Uterus (tissue), 4 donors: Measurements from ENCODE around the gene STBD1. TPM values are rescaled to one million over a fixed set of nuclear protein-coding genes. Genes with fewer than 3 reads are reported as not detected.

Source experiments
- DNase-seq, 2 donors: peaks; one replicate each; pipeline ENCODE4 v3.0.0-alpha.2; 2019 to 2020
- H3K27ac ChIP-seq, 2 donors: fragments of 200-600 bp; sonication (generic); 1 replicate in 1 of 2; 2 replicates in 1 of 2; pipeline ENCODE4 v1.5.1; 2016 to 2018
- H3K27me3 ChIP-seq, 2 donors: fragments of 200-600 bp; sonication (generic); one replicate each; pipeline ENCODE4 v1.5.1; 2018 to 2019; ENCODE audit warnings: control low read depth in 1 of 2
- H3K36me3 ChIP-seq, 2 donors: fragments of 200-600 bp; sonication (generic); one replicate each; pipeline ENCODE4 v1.5.1; 2019; ENCODE audit warnings: control low read depth in 1 of 2
- H3K4me1 ChIP-seq, 2 donors: fragments of 200-600 bp; sonication (generic); one replicate each; pipeline ENCODE4 v1.5.1; 2018 to 2019; ENCODE audit warnings: control low read depth in 1 of 2
- H3K4me3 ChIP-seq, 2 donors: fragments of 200-600 bp; sonication (generic); 1 replicate in 1 of 2; 2 replicates in 1 of 2; pipeline ENCODE4 v1.5.1; 2018 to 2019; ENCODE audit warnings: mild to moderate bottlenecking in 1 of 2
- H3K9me3 ChIP-seq, 2 donors: fragments of 200-600 bp; sonication (generic); one replicate each; pipeline ENCODE4 v1.5.1; 2019; ENCODE audit warnings: control low read depth in 1 of 2
- CTCF ChIP-seq, 4 experiments: fragments of 200-600 bp in 2 of 4; fragments of 450-650 bp in 2 of 4; sonication (generic) in 2 of 4; IDR thresholded peaks; one replicate each; pipeline ENCODE4 v1.5.1; 2016 to 2019; ENCODE audit warnings: antibody characterized with exemption in 4 of 4, mild to moderate bottlenecking in 2 of 4, moderate library complexity in 1 of 4
- POLR2A ChIP-seq, 2 donors: fragments of 450-650 bp; IDR thresholded peaks; one replicate each; pipeline ENCODE4 v1.6.1; 2016; ENCODE audit warnings: antibody characterized with exemption in 2 of 2, mild to moderate bottlenecking in 1 of 2, moderate library complexity in 1 of 2
- intact Hi-C: fragments of 100-400 bp; cut with DNase I; formaldehyde crosslinking; loops from one replicate; pipeline ENCODE4 v1.15.1; 2023; ENCODE audit warnings: low total_unique reads
- total RNA-seq, 4 donors: library from RNA; depleted of rRNA in 3 of 4; stranded (reverse); fragments of >200 nt in 3 of 4; gene quantifications; one replicate each; pipeline versions ENCODE4 v1.1.0 to v1.2.4, GENCODE V29; 2014 to 2023
- donor health status: DM: yes; HTN: yes; CAD: no.

Gene STBD1
- total RNA-seq, result 1 to 10 TPM in 2 of 4 donors, under 1 TPM in 2; 0.59 to 5.5 (median 2.2) TPM

GRCh38 chr4:76305971-76306881, at the start of gene STBD1:
TSS of gene STBD1 (plus strand) at chr4:76306733. CDS start at chr4:76306770, 37 bp downstream.
- no peaks in the 10 kb centered on the region for H3K9me3 ChIP-seq
- intact Hi-C loops, result no loop called here
- peak; percentile 70 to 78 for DNase-seq

GRCh38 chr4:76256968-76257367, 49.6 kb upstream of the STBD1 start:
- no peak for DNase-seq
- Histone ChIP-seq H3K36me3 (no peaks in the 10 kb centered on the region), H3K27ac (no peak overlapping the region), H3K9me3 (no peaks in the 10 kb centered on the region), H3K4me1 (peaks cover 0 to 3% of the 10 kb centered on the region in 2 donors), H3K4me3 (no peak overlapping the region), H3K27me3 (no peaks in the 10 kb centered on the region)
- intact Hi-C loops, result no loop called here
- no peak for TF ChIP-seq CTCF (IDR thresholded peaks at IDR 0.05)
- no peak for TF ChIP-seq POLR2A (IDR thresholded peaks at IDR 0.05)

More at GRCh38 chr4:76305971-76306881, at the start of gene STBD1:
- TF ChIP-seq CTCF (IDR thresholded peaks at IDR 0.05) (no peak), POLR2A (IDR thresholded peaks at IDR 0.05) (peak in 1 of 2 donors; percentile 44)
- Histone ChIP-seq H3K27me3 (no peaks in the 10 kb centered on the region), H3K27ac (peak within 1 kb of the TSS; percentile 78 to 87), H3K36me3 (no peaks in the 10 kb centered on the region), H3K4me1 (no peaks in the 10 kb centered on the region), H3K4me3 (peak within 1 kb of the TSS; percentile 59 to 85)

- no peaks in the 10 kb centered on the region for H3K27me3 ChIP-seq
- H3K4me3 ChIP-seq, result no peak overlapping the region
- no peak for DNase-seq
- H3K4me1 ChIP-seq, result no peaks in the 10 kb centered on the region
- intact Hi-C loops, result no loop called here
- no peak for TF ChIP-seq CTCF (IDR thresholded peaks at IDR 0.05)
- no peak for TF ChIP-seq POLR2A (IDR thresholded peaks at IDR 0.05)
- H3K36me3 ChIP-seq, result no peaks in the 10 kb centered on the region
- H3K27ac ChIP-seq, result no peak overlapping the region
- H3K9me3 ChIP-seq, result no peaks in the 10 kb centered on the region
Measured at GRCh38 chr4:76257824-76258223, 48.7 kb upstream of the STBD1 start.

- Histone ChIP-seq H3K9me3 (no peaks in the 10 kb centered on the region), H3K27me3 (no peaks in the 10 kb centered on the region), H3K27ac (no peak overlapping the region), H3K36me3 (no peaks in the 10 kb centered on the region), H3K4me1 (no peaks in the 10 kb centered on the region), H3K4me3 (no peak overlapping the region)
- TF ChIP-seq CTCF (IDR thresholded peaks at IDR 0.05), result no peak
- no peak for TF ChIP-seq POLR2A (IDR thresholded peaks at IDR 0.05)
- intact Hi-C loops, result no loop called here
- no peak for DNase-seq
Measured at GRCh38 chr4:76260571-76260970, 46.0 kb upstream of the STBD1 start.

GRCh38 chr4:76265631-76266218, 40.8 kb upstream of the STBD1 start:
- intact Hi-C loops, result no loop called here
- no peaks in the 10 kb centered on the region for H3K36me3 ChIP-seq
- H3K4me3 ChIP-seq, result no peak overlapping the region
- no peak for DNase-seq
- no peak overlapping the region for H3K27ac ChIP-seq
- H3K9me3 ChIP-seq, result no peaks in the 10 kb centered on the region
- no peaks in the 10 kb centered on the region for H3K27me3 ChIP-seq
- no peaks in the 10 kb centered on the region for H3K4me1 ChIP-seq
- TF ChIP-seq POLR2A (IDR thresholded peaks at IDR 0.05), result no peak
- no peak for TF ChIP-seq CTCF (IDR thresholded peaks at IDR 0.05)
